Loucy (cell line): ENCODE data around the gene CCDC91.

Source experiments
- CTCF ChIP-seq: fragments of 200-600 bp; sonication (generic); conservative IDR thresholded peaks from 2 replicates; pipeline ENCODE4 v1.5.1; 2014; ENCODE audit warnings: mild to moderate bottlenecking, antibody characterized with exemption, low read length
- EZH2phosphoT487 ChIP-seq: fragments of 200-600 bp; IDR thresholded peaks from 2 replicates; pipeline ENCODE4 v1.6.1; 2018; ENCODE audit warnings: antibody characterized with exemption, mild to moderate bottlenecking, moderate library complexity, borderline replicate concordance

GRCh38 chr12:28568118-28568517, 377.9 kb downstream of the CCDC91 start:
- TF ChIP-seq CTCF = no peak
- TF ChIP-seq EZH2phosphoT487 = no peak
